CD4-positive, alpha-beta T cell treated with Interleukin-2 at 100 ng/mL for 4 hours (primary cell): ENCODE data around the gene CMSS1.

Source experiments
- DNase-seq: peaks from one replicate; pipeline ENCODE4 v3.0.0-alpha.2; 2020; ENCODE audit warnings: low spot score

CMSS1 gene

GRCh38 chr3:99999536-99999935, 181.9 kb downstream of the CMSS1 start:
- no peak for DNase-seq

GRCh38 chr3:100001083-100001482, 183.4 kb downstream of the CMSS1 start:
- no peak for DNase-seq

- DNase-seq, result no peak
These were observed 184.0 kb downstream of the CMSS1 start for GRCh38 chr3:100001526-100002270.

- DNase-seq, result no peak
These were observed 185.1 kb downstream of the CMSS1 start for GRCh38 chr3:100002599-100003350.

- DNase-seq, result no peak
These were observed 186.2 kb downstream of the CMSS1 start for GRCh38 chr3:100003609-100004503.

GRCh38 chr3:100004931-100005330, 187.3 kb downstream of the CMSS1 start:
- no peak for DNase-seq

- no peak for DNase-seq
These were observed 188.2 kb downstream of the CMSS1 start for GRCh38 chr3:100005665-100006393.

- DNase-seq, result no peak
These were observed 189.1 kb downstream of the CMSS1 start for GRCh38 chr3:100006570-100007271.

- DNase-seq, result no peak
These were observed 189.7 kb downstream of the CMSS1 start for GRCh38 chr3:100007313-100007712.

GRCh38 chr3:100008081-100008698, 190.5 kb downstream of the CMSS1 start:
- no peak for DNase-seq

GRCh38 chr3:100009276-100010086, 191.8 kb downstream of the CMSS1 start:
- no peak for DNase-seq

GRCh38 chr3:100010087-100010417, 192.4 kb downstream of the CMSS1 start:
- no peak for DNase-seq

- DNase-seq, result no peak
These were observed 201.1 kb downstream of the CMSS1 start for GRCh38 chr3:100018806-100019205.

GRCh38 chr3:100019719-100020118, 202.1 kb downstream of the CMSS1 start:
- DNase-seq, result no peak

GRCh38 chr3:100020876-100021644, 203.4 kb downstream of the CMSS1 start:
- DNase-seq, result no peak

- DNase-seq, result no peak
These were observed 204.8 kb downstream of the CMSS1 start for GRCh38 chr3:100022506-100022905.

- no peak for DNase-seq
These were observed 205.5 kb downstream of the CMSS1 start for GRCh38 chr3:100023150-100023549.

- DNase-seq, result no peak
These were observed 205.9 kb downstream of the CMSS1 start for GRCh38 chr3:100023595-100023994.
